ENCODE data around the gene RNF168. TPM values are rescaled to one million over a fixed set of nuclear protein-coding genes. Genes with fewer than 3 reads are reported as not detected.

The RNF168 gene
- total RNA-seq, 1 experiment from 2014 or later = 65.5 TPM

DNA sequence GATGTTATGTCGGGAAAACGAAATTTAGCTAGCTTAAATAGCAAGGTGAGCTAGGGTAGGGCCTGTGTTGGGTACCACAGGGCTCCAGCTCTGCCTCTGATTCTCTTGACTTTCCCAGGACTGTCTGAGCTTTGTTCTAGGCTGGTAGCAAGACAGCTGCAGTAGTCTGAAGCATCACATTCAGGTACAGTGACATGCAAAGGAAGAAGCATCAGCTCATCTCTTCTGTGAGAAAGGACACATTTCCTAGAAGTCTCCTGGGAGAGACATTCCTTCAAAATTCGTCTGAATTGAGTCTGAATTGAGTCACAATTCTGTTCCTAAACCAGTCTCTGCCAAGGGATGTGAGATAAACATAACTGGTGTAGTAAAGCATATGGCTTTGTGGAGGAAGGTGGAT lies 62.9 kb downstream of the RNF168 start:
- TF ChIP-seq, protein P1, sequence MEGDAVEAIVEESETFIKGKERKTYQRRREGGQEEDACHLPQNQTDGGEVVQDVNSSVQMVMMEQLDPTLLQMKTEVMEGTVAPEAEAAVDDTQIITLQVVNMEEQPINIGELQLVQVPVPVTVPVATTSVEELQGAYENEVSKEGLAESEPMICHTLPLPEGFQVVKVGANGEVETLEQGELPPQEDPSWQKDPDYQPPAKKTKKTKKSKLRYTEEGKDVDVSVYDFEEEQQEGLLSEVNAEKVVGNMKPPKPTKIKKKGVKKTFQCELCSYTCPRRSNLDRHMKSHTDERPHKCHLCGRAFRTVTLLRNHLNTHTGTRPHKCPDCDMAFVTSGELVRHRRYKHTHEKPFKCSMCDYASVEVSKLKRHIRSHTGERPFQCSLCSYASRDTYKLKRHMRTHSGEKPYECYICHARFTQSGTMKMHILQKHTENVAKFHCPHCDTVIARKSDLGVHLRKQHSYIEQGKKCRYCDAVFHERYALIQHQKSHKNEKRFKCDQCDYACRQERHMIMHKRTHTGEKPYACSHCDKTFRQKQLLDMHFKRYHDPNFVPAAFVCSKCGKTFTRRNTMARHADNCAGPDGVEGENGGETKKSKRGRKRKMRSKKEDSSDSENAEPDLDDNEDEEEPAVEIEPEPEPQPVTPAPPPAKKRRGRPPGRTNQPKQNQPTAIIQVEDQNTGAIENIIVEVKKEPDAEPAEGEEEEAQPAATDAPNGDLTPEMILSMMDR (conservative IDR thresholded peaks at IDR 0.05) = no peak
- Histone ChIP-seq H3T11ph (ENCODE audit: low read length) (no peak overlapping the region), H4K8ac (replicated peaks; ENCODE audit: insufficient read length, low read depth, low read length) (no peak overlapping the region), H2AK5ac (ENCODE audit: insufficient read length, low read length) (no peak overlapping the region), H2BK12ac (ENCODE audit: insufficient read length, low read depth, low read length) (no peak overlapping the region), H4K20me1 (ENCODE audit: control insufficient read depth, insufficient read depth, insufficient read length) (no peaks in the 10 kb centered on the region), H3K56ac (ENCODE audit: insufficient read length, low read depth, low read length) (no peak overlapping the region), H3K14ac (ENCODE audit: insufficient read depth, low read length) (no peak overlapping the region), H2BK120ac (ENCODE audit: low read depth, low read length, poor library complexity, severe bottlenecking) (no peak overlapping the region), H2BK5ac (ENCODE audit: insufficient read length, low read length) (no peak overlapping the region), H3K4me2 (ENCODE audit: insufficient read depth, insufficient read length, low read length) (no peak overlapping the region), H3K9me3 (ENCODE audit: control insufficient read depth, low read depth, low read length) (no peaks in the 10 kb centered on the region), H2AFZ (ENCODE audit: low read length) (no peak overlapping the region), H3K18ac (ENCODE audit: insufficient read length, low read depth, low read length) (no peak overlapping the region), H2BK15ac (ENCODE audit: low read depth, low read length) (no peak overlapping the region), H3K27me3 (ENCODE audit: insufficient read depth, low read length) (no peaks in the 10 kb centered on the region), H3K79me2 (ENCODE audit: insufficient read depth, low read length) (no peaks in the 10 kb centered on the region), H3K79me1 (ENCODE audit: insufficient read depth, low read depth, low read length, poor library complexity, severe bottlenecking) (no peaks in the 10 kb centered on the region), H3K23ac (ENCODE audit: insufficient read length, low read depth, low read length) (no peak overlapping the region), H3K4ac (ENCODE audit: low read depth, low read length) (no peak overlapping the region), H3K27ac (ENCODE audit: insufficient read length, low read depth, low read length) (no peak overlapping the region), H4K91ac (ENCODE audit: insufficient read length, low read depth, low read length) (no peak overlapping the region), H3K9ac (ENCODE audit: extremely low read depth, insufficient read length, low read length) (no peak overlapping the region), H3K23me2 (ENCODE audit: insufficient read length, low read depth, low read length, poor library complexity, severe bottlenecking) (no peaks in the 10 kb centered on the region), H3K4me1 (ENCODE audit: insufficient read depth, low read length) (no peaks in the 10 kb centered on the region), H2BK20ac (ENCODE audit: low read depth, low read length, poor library complexity, severe bottlenecking) (no peak overlapping the region), H4K5ac (ENCODE audit: insufficient read length, low read depth, low read length) (no peak overlapping the region)
- no peak for DNase-seq
- Mint-ChIP-seq H3K27ac (no peak overlapping the region; a peak in 1 of 7 replicates), H3K4me1 (peaks cover 3 to 5% of the 10 kb centered on the region in 2 experiments; a peak in 1 of 4 replicates), H3K9me3 (no peaks in the 10 kb centered on the region), H3K4me3 (no peak overlapping the region), H3K36me3 (ENCODE audit: insufficient read depth in 1 of 3, low read depth in 3 of 3) (no peaks in the 10 kb centered on the region), H3K27me3 (ENCODE audit: low read depth) (peaks cover 1% of the 10 kb centered on the region; the same call in 1 of the 2 replicates)
- no CpG with 5 or more reads among the region's 3 CpGs for WGBS (ENCODE audit: extremely low coverage, insufficient read length, low lambda C conversion rate)

All from H9 (cell line).